ENCODE measurements around the gene ZFPM1.

DNA sequence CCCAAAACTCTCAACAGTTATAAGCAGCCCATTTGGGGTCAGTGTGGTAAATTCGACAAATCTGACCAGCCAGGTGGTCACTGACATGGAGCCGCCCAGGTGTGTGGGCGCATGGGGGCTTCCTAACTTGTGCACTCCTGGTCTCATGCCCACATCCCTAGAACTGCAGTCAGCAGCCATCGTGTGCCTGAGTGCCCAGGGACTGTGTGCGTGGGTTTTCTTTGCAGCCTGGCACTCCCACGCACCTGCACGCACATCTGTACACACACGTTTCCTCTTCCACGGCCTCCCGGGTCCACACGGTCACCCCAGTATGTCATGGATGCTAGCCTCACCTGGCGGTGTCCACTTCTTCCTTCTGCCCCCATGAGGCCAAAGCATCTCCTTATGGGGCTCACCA is 78.3 kb downstream of the ZFPM1 start:
- TF ChIP-seq POLR2A (IDR thresholded peaks at IDR 0.05) (no peak), POLR2AphosphoS5 (IDR thresholded peaks at IDR 0.05) (no peak)
- TF ChIP-seq, protein P1, sequence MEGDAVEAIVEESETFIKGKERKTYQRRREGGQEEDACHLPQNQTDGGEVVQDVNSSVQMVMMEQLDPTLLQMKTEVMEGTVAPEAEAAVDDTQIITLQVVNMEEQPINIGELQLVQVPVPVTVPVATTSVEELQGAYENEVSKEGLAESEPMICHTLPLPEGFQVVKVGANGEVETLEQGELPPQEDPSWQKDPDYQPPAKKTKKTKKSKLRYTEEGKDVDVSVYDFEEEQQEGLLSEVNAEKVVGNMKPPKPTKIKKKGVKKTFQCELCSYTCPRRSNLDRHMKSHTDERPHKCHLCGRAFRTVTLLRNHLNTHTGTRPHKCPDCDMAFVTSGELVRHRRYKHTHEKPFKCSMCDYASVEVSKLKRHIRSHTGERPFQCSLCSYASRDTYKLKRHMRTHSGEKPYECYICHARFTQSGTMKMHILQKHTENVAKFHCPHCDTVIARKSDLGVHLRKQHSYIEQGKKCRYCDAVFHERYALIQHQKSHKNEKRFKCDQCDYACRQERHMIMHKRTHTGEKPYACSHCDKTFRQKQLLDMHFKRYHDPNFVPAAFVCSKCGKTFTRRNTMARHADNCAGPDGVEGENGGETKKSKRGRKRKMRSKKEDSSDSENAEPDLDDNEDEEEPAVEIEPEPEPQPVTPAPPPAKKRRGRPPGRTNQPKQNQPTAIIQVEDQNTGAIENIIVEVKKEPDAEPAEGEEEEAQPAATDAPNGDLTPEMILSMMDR (IDR thresholded peaks at IDR 0.05): no peak
